Epithelial cell of proximal tubule (primary cell): ENCODE measurements around the gene YWHAB. TPM values are rescaled to one million over a fixed set of nuclear protein-coding genes. Genes with fewer than 3 reads are reported as not detected.

ENCODE experiments used
- DNase-seq: peaks from one replicate; pipeline ENCODE4 v3.0.0-alpha.2; 2011; ENCODE audit warnings: low read depth
- H3K4me3 ChIP-seq: 2 replicates; pipeline ENCODE4 v1.5.1; 2011; ENCODE audit warnings: low read depth, mild to moderate bottlenecking, low read length
- CTCF ChIP-seq: conservative IDR thresholded peaks from 2 replicates; pipeline ENCODE4 v1.5.1; 2012; ENCODE audit warnings: low read depth, mild to moderate bottlenecking, low read length
- total RNA-seq: library from RNA; depleted of rRNA; stranded (reverse); fragments of >200 nt; gene quantifications from 2 replicates; pipeline ENCODE4 v1.2.3, GENCODE V29; 2015

YWHAB gene
- total RNA-seq, 1 donor from 2014 or later: 203 TPM

GRCh38 chr20:44948513-44948912, 63.0 kb downstream of the YWHAB start:
- no peak overlapping the region for H3K4me3 ChIP-seq
- TF ChIP-seq CTCF: no peak
- no peak for DNase-seq

GRCh38 chr20:44950368-44950767, 64.9 kb downstream of the YWHAB start:
- no peak overlapping the region for H3K4me3 ChIP-seq
- TF ChIP-seq CTCF: no peak
- DNase-seq: no peak

GRCh38 chr20:44952731-44953130, 67.2 kb downstream of the YWHAB start:
- no peak for TF ChIP-seq CTCF
- H3K4me3 ChIP-seq: no peak overlapping the region
- DNase-seq: no peak

- no peak overlapping the region for H3K4me3 ChIP-seq
- DNase-seq: no peak
- TF ChIP-seq CTCF: no peak
Observed at GRCh38 chr20:44954211-44954610, 68.7 kb downstream of the YWHAB start.

GRCh38 chr20:44955270-44955669, 69.8 kb downstream of the YWHAB start:
- no peak overlapping the region for H3K4me3 ChIP-seq
- TF ChIP-seq CTCF: no peak

GRCh38 chr20:44956410-44956809, 70.9 kb downstream of the YWHAB start:
- DNase-seq: no peak
- no peak overlapping the region for H3K4me3 ChIP-seq
- TF ChIP-seq CTCF: no peak

More at GRCh38 chr20:44955270-44955669, 69.8 kb downstream of the YWHAB start:
- DNase-seq: no peak

Other genes with a start within 250 kb of the YWHAB start
- gene ADA, start 234.0 kb upstream of the YWHAB start, total RNA-seq: 14.5 and 19.9 TPM in 2 replicates
- 0.14 TPM in 1 of 2 replicates, not detected in the other for gene CCN5, start 170.3 kb upstream of the YWHAB start, total RNA-seq
- 0.22 TPM in 1 of 2 replicates, not detected in the other for gene KCNK15, start 139.8 kb upstream of the YWHAB start, total RNA-seq
- gene RIMS4, start 75.2 kb upstream of the YWHAB start, total RNA-seq: 0.07 TPM in 1 of 2 replicates, not detected in the other
- gene PABPC1L, start 24.4 kb downstream of the YWHAB start, total RNA-seq: 6.5 and 9.2 TPM in 2 replicates
- gene TOMM34, start 74.7 kb downstream of the YWHAB start, total RNA-seq: 74.3 and 95.6 TPM in 2 replicates
- 17.4 and 17.6 TPM in 2 replicates for gene STK4, start 80.8 kb downstream of the YWHAB start, total RNA-seq
- 8.1 and 10.9 TPM in 2 replicates for gene KCNS1, start 215.4 kb downstream of the YWHAB start, total RNA-seq
- gene WFDC5, start 229.5 kb downstream of the YWHAB start, total RNA-seq: not detected in 2 replicates
- gene WFDC12, start 238.8 kb downstream of the YWHAB start, total RNA-seq: not detected in 2 replicates